GM18498 (cell line): ENCODE measurements around the gene ELK3.

Source experiments
- ATAC-seq: cut with Tn5 transposase; IDR thresholded peaks from one replicate; pipeline ENCODE4 v1.9.1; 2021; ENCODE audit warnings: mild to moderate bottlenecking, moderate library complexity; ENCODE audit not compliant: unreplicated experiment

The ELK3 gene

DNA sequence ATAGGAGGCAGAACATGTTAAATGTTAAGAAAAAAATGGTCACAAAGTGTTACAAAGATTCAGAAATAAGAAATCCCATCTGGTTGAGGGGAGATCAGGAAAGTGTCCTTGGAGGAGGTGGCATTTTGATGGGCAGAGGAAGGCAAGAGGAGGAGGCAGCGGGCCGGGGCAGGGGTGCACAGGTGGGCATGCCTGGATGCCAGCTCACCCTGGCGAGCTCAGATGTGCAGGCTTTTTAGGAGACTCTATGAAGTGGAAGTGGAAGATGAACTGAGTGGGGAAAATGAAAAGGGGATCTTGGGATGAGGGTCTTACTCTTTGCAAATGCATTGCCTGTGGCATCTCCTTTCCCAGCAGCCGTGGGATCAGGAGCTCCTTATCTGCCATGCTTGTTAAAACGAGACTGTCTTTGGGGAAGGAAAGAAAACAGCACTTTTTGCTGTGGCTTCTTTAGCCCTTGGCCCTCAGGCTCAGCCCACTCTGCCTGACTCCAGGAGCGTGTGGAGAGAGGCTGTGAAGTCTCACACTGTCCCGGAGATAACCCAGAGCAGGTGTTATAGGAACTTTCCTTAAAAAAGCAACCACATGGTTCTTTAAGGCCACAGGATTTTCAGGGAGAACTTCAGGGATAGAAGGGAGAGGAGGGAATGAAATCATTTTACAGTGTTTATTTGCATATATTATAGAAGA is 62.6 kb downstream of the ELK3 start:
- ATAC-seq: no peak

DNA sequence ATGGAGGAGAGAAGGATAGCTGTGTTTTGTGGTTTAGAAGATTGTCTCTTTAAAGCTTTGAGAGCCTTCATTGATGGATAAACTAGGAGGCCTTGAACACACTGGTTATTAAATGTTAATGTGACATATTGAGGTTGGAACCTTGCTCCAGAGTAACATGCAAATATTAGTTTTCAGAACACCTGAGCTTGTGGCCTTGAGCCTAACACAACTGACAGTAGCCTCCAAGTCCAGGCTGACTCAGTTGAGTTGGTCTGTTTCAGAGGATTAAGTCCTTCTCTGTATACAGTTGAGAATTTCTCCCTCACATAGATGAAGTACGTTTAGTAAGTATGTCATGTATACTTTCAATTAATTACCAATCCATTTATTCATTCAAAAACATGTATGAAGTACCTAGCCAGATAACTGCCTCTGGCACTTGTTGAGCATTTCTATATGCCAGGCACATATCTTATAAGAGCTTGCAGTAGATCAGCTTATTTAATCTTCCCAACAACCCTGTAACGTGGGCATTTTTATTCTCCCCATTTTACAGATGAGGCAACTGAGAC is 63.5 kb downstream of the ELK3 start:
- ATAC-seq: no peak

GRCh38 chr12:96258104-96258961 is 64.2 kb downstream of the ELK3 start:
- no peak for ATAC-seq

DNA sequence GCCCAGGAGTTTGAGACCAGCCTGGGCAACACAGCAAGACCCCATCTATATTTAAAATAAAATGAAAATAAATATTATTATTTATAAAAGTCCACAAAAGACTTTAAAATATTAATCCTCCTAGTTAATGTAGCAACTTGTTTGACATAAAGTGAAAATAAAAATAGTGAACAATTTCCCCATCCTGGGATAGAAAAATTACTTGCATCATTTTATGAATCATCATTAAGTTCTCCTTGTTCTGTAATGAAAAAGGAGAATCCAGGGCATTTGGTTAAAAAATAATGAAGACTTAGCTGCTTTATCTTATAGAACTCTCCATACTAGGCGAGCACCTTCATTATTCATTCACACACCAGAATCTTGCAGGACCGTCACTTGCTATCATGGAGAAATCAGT is 66.1 kb downstream of the ELK3 start:
- no peak for ATAC-seq

DNA sequence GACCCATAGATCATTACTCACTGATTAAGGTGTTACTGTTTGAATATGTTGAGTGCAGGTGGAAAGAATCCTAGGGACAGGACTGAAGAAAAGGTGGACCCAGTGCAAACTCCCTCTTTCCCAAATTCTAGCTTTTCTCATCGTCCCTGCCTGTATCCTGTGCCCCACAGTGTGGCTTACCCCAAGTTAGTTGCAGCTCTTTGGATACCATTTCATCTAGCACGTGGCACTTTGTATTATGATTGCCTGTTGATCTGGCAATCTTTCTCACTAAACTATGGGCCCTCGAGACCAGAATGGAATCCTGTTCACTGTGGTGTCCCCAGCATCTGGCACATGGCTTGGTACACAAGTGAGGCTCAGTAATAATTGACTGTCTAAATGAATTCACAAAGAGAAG is 66.5 kb downstream of the ELK3 start:
- ATAC-seq: no peak

GRCh38 chr12:96261557-96261956 is 67.4 kb downstream of the ELK3 start:
- no peak for ATAC-seq

- ATAC-seq: no peak
Measured at GRCh38 chr12:96263449-96263902, 69.3 kb downstream of the ELK3 start.

GRCh38 chr12:96265400-96265799 is 71.2 kb downstream of the ELK3 start:
- ATAC-seq: no peak

DNA sequence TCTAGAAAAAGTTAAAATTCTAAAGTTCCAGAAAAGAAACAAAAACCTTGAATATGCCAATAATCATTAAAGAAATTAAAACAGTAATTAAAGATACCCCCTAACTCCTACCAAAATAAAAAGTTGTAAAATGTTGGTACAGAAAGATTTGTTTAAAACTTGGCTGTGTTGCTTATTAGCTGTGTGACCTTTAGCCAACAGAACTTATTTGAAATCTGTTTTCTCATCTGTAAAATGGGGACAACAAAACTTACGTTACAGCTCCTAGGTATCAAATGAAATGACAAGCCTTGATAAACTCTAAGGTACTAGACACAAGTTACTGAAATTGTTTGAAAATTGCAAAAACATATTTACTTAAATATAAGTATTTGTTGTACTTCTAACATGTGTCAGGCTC is 71.7 kb downstream of the ELK3 start:
- ATAC-seq: no peak

DNA sequence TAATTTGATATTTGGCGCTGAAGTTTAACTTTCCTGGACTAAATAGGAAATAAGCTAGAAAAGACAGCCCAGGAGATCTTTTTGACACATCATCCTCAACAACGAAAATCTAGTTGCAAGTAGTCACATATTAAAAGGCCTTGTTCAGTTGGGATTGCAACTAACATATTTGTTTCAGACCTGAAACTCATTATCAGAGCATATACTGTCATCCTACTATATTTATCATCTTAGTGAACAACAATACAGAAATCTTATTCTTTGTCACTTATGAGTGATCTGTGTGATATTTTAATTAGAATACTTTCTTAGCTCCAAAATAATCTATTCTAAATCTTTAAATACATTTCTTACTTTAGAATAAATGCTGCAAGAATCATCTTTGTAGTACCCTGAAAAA is 72.1 kb downstream of the ELK3 start:
- no peak for ATAC-seq

GRCh38 chr12:96271469-96272199 is 77.5 kb downstream of the ELK3 start:
- ATAC-seq: no peak

GRCh38 chr12:96274331-96274730 is 80.2 kb downstream of the ELK3 start:
- ATAC-seq: no peak

DNA sequence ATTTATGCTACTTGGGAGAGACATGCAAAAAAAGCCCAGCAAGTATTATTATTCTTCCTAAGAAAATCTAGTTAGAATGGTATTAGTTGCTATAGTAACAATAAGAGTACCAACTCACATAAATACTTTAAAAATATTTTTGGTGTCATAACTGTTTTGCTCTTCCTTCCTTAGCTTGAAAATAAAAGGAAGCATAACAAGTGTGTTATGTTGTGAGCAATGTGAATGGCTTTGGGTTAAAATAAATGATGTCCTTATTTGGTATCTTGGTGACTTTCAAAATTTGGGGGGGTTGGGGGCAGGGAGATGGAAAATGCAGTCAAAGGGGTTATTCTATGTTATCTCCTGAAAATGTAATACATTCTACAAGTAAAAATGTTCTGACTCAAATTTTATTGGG is 91.0 kb downstream of the ELK3 start:
- no peak for ATAC-seq

DNA sequence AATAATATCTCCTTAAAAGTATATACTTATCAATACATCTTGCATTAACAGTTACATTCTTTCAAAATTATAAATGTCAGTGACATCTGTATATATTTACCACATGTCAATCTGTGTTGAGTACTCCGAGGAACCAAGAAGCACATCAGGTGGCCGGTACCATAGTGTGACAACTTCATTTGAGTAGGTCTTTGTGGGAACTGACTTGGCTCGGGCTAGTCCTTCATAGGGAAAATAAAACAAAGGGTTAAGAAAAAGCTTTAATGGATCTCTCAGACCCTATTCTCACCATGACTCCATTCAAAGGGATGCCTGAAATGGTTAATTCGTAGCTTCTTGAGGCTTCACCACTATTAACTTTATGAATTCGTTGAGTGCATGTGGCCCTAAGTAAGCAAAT is 94.9 kb downstream of the ELK3 start:
- no peak for ATAC-seq

GRCh38 chr12:96293093-96293492 is 98.9 kb downstream of the ELK3 start:
- ATAC-seq: no peak

DNA sequence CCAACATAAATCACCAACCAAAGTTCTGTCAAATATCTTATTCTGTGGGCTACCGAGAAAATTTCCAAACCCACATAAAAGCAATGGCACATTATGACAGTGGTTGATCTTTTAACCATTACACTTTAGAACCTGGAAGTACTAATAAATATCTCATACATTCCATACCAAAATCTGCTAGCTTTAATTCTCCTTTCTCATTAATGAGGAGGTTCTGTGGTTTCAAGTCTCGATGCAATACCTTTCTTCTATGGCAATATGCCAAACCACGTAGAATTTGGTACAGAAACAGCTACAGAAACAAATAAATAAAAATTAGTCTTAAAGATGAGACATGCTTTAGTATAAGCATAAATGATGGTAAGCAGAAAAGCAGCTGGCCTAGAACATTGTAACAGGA is 100.7 kb downstream of the ELK3 start:
- no peak for ATAC-seq

DNA sequence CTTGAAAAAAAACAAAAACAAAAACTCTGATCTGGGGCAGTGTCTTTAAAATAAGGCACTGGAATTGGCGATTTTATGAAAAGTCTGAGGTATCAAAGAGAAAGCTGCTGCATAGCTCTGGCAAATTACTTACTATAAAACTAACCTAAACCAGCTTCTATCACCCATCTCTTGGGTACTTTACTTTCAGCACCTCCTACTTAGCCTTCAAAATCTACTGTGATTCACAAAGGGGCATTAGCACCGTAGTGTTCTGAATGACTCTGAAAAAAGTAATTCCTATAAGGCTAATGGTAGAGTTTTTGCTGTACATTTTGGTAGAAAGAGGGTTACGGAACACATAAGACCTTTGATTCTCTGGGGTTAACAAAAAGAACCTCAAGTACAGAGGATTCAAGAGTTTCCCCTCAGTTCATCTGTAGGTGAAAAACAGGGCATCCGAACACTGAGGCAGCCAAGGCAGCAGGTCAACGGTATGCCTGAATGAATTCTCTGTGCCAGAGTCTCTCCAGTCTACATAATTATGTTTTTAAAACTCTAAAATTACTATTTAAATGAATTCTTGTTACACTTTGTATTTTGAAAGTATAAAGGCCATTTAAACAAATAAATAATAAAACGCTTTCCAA is 101.5 kb downstream of the ELK3 start:
- ATAC-seq: no peak

DNA sequence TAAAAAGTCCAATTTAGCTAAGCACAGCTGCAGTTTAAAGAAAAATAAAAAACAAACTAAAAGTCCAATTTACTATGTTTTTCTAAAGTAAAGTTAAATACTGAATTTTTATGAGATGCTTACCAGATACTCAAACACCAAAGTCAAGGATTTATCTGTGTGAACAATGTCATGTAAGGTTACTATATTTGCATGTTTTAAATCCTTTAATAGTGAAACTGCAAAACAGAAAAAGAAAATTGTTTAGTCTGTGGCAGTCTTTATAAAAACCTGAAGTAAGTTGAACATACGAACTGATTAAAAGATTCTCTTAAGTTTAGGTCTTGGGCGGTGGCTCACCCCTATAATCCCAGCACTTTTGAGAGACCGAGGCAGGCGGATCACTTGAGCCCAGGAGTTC is 103.3 kb downstream of the ELK3 start:
- ATAC-seq: no peak

- no peak for ATAC-seq
Measured at GRCh38 chr12:96300064-96300463, 105.9 kb downstream of the ELK3 start.

- no peak for ATAC-seq
Measured at GRCh38 chr12:96301732-96302131, 107.6 kb downstream of the ELK3 start.
